Measurements from ENCODE around the gene VCL. TPM values are rescaled to one million over a fixed set of nuclear protein-coding genes. Genes with fewer than 3 reads are reported as not detected.
A peak's percentile ranks its signal among the peaks of the same experiment; 100 is the strongest.

VCL gene
- total RNA-seq, 1 donor, result 513 TPM

DNA sequence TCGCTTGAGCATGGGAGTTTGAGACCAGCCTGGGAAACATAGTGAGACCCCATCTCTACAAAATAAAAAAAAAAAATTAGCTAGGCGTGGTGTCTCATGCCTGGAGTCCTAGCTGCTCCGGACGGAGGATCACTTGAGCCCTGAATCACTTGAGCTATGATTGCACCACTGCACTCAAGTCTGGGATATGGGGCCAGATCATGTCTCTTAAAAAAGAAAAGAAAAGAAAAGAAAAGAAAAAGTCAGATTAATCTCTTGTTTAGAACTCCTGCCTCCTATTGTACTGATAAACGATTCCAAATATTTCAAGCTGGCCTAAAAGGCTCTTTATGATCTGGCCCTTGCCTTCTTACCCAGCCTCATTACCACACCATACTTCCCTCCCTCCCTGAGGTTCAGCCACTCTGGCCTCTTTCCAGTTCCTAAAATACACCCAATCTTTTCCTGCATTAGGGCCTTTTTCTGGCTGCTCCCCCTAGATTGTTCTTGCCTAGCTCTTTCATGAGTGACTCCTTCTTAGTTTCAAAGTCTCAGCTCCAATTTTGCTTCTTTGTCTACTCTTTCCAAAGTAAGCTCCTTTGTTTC lies 41.7 kb downstream of the VCL start:
- peak; percentile 81 for DNase-seq (ENCODE audit: low read depth)
- H3K4me3 ChIP-seq (ENCODE audit: low read depth, low read length), result no peak overlapping the region

DNA sequence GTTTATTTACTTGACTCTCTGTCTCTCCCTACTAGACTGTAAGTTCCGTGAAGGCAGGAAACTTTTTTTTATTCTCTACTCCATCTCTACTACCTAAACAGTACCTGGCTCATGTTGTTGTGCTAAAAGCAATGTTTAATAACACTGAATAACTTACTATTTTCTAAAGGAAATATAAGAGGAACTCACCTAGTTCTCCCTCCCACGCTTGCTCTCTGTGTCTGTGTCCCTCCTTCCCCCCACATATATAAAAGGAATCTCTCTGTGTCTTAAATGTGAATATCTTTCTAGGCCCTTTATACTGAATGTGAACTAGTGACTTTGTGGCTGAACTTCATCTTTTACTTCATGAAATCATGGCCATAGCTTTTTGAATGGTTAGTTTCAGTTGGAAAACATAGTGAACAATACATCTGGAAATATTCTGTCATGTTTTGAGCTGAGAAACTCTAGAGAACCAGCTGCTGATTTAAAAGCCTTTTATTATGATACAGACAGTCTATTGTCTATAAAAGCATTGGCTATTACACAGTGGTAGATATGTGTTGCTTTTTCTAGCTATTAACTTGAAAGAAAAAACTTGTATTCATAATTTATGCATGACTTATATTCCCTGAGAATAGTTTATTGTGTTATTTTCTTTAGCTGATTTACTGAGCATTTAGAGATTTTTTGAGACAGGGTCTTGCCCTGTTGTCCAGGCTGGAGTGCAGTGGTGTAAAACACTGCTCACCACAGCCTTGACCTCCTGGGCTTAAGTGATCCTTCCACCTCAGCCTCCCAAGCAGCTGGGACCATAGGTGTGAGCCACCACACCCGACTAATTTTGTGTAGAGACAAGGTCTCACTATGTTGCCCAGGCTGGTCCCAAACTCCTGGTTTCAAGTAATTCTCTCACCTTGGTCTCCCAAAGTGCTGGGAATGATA lies 42.5 kb downstream of the VCL start:
- H3K4me3 ChIP-seq (ENCODE audit: low read depth, low read length), result no peak overlapping the region
- TF ChIP-seq, protein P1, sequence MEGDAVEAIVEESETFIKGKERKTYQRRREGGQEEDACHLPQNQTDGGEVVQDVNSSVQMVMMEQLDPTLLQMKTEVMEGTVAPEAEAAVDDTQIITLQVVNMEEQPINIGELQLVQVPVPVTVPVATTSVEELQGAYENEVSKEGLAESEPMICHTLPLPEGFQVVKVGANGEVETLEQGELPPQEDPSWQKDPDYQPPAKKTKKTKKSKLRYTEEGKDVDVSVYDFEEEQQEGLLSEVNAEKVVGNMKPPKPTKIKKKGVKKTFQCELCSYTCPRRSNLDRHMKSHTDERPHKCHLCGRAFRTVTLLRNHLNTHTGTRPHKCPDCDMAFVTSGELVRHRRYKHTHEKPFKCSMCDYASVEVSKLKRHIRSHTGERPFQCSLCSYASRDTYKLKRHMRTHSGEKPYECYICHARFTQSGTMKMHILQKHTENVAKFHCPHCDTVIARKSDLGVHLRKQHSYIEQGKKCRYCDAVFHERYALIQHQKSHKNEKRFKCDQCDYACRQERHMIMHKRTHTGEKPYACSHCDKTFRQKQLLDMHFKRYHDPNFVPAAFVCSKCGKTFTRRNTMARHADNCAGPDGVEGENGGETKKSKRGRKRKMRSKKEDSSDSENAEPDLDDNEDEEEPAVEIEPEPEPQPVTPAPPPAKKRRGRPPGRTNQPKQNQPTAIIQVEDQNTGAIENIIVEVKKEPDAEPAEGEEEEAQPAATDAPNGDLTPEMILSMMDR (IDR thresholded peaks at IDR 0.05; ENCODE audit: insufficient read depth, low read depth, low read length), result no peak
- DNase-seq (ENCODE audit: low read depth), result no peak

More for the DNA sequence above, 41.7 kb downstream of the VCL start:
- TF ChIP-seq, protein P1 (IDR thresholded peaks at IDR 0.05; ENCODE audit: insufficient read depth, low read depth, low read length), result no peak

DNA sequence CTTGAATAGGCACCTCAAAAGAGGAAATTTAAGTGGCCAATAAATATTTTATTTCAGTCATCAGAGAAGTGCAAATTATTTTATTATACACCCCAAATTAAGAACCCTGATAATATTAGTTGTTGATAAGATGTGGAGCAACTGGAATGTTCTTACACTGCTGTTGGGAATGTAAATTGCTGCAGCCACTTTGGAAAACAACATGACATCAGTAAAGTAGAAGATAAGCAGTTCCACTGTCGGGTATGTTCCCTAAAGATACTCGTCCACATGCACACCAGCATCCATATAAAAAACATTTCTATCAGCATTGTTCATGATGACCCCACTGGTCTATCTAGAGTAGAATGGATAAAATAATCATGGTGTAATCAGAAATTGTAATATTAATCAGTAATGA lies 46.5 kb downstream of the VCL start:
- TF ChIP-seq, protein P1 (IDR thresholded peaks at IDR 0.05; ENCODE audit: insufficient read depth, low read depth, low read length), result no peak
- DNase-seq (ENCODE audit: low read depth), result peak; percentile 59
- H3K4me3 ChIP-seq (ENCODE audit: low read depth, low read length), result no peak overlapping the region

DNA sequence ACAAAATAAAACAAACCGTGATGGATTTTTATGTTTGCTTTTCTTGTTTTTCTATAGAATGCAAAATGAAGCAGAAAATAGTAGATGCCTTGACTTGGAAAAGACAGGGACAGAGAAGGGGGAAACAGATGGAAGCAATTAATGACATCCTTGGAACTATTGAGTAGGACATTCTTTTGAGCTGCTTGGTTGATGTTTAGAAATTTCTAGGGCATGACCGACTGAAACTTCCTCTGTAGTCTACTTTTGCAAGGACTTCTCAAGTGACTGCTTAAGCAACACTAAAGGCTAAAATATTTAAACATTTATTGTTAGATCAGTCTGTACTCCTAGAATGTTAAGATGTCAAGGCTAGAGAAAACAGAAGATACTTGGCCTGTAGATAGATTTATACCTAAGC lies 49.4 kb downstream of the VCL start:
- no peak overlapping the region for H3K4me3 ChIP-seq (ENCODE audit: low read depth, low read length)
- TF ChIP-seq, protein P1 (IDR thresholded peaks at IDR 0.05; ENCODE audit: insufficient read depth, low read depth, low read length), result no peak
- DNase-seq (ENCODE audit: low read depth), result peak; percentile 89

DNA sequence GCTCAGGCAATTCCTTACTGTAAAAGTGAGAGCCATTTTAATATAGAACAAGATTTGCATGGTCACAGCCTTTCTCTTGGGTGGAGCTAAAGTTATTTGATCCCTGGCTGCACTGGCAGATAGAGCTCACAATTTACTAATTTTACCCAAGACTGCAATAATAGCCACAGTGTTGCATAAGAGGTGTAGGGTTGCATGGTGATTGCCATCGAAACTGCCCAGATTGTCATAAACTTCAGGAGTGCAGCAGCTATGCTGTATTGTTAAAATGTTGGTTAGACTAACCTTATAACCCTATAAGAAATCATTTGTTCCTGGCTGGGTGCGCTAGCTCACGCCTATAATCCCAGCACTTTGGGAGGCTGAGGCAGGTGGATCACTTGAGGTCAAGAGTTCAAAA lies 50.0 kb downstream of the VCL start:
- peak; percentile 78 for DNase-seq (ENCODE audit: low read depth)
- H3K4me3 ChIP-seq (ENCODE audit: low read depth, low read length), result no peak overlapping the region
- TF ChIP-seq, protein P1 (IDR thresholded peaks at IDR 0.05; ENCODE audit: insufficient read depth, low read depth, low read length), result no peak

DNA sequence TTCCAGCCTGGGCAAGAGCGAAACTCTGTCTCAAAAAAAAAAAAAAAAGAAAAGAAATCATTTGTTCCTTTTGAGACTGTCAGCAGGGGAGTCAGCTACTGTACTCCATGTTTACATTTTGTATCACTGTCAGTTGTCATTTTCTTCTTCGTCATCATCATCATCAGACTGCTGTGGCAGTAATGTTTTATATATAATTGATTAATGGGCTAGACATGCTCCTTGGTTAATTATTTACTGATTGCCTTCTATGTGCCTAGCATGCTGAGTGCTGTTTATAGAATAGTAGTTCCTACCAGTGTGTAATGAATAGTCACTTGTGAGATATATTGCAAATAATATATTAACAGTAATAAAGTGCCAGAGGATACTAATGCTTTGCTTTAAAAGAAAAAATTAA lies 50.5 kb downstream of the VCL start:
- no peak for DNase-seq (ENCODE audit: low read depth)
- no peak overlapping the region for H3K4me3 ChIP-seq (ENCODE audit: low read depth, low read length)
- TF ChIP-seq, protein P1 (IDR thresholded peaks at IDR 0.05; ENCODE audit: insufficient read depth, low read depth, low read length), result no peak
